Measurements from ENCODE around the gene JPT2. TPM values are rescaled to one million over a fixed set of nuclear protein-coding genes. Genes with fewer than 3 reads are reported as not detected.

Gene JPT2
- total and polyA plus RNA-seq, 3 donors from 2014 or later: 25.8 to 45.2 (median 27.9) TPM

DNA sequence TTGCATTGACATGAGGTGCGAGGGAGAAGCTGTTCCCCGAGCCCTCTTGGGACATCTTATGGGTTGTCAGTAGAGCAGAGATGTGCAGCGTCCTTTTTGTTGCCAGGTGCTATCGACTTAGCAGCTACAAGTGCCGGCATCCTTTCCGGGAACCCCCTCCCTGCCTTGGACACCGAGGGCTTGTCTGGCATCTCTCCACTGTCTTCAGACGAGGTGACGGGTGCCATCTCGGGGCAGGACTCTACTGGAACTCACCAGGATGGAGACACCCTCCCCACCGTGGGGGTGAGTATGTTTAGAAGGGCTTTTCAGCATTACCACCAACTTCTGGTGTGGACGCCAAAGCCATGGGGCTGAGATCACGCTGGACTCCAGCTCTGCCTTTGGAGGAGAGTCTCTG is 11.8 kb upstream of the JPT2 start:
- WGBS, 2 donors: 92 to 93% methylated on average over 5 to 13 of the region's 13 CpGs
- no peak for DNase-seq
- H3K27ac ChIP-seq: no peak overlapping the region
- no peaks in the 10 kb centered on the region for H3K4me1 ChIP-seq
- TF ChIP-seq, protein P1, sequence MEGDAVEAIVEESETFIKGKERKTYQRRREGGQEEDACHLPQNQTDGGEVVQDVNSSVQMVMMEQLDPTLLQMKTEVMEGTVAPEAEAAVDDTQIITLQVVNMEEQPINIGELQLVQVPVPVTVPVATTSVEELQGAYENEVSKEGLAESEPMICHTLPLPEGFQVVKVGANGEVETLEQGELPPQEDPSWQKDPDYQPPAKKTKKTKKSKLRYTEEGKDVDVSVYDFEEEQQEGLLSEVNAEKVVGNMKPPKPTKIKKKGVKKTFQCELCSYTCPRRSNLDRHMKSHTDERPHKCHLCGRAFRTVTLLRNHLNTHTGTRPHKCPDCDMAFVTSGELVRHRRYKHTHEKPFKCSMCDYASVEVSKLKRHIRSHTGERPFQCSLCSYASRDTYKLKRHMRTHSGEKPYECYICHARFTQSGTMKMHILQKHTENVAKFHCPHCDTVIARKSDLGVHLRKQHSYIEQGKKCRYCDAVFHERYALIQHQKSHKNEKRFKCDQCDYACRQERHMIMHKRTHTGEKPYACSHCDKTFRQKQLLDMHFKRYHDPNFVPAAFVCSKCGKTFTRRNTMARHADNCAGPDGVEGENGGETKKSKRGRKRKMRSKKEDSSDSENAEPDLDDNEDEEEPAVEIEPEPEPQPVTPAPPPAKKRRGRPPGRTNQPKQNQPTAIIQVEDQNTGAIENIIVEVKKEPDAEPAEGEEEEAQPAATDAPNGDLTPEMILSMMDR (IDR thresholded peaks at IDR 0.05): no peak
- no peak for TF ChIP-seq POLR2A (IDR thresholded peaks at IDR 0.05)
- intact Hi-C loops (cut with DNase I; ENCODE audit: low total_unique reads): no loop called here
- no peaks in the 10 kb centered on the region for H3K27me3 ChIP-seq
- no peaks in the 10 kb centered on the region for H3K36me3 ChIP-seq (ENCODE audit: low read depth, missing control alignments)
- no peak overlapping the region for H3K4me3 ChIP-seq
- no peaks in the 10 kb centered on the region for H3K9me3 ChIP-seq

DNA sequence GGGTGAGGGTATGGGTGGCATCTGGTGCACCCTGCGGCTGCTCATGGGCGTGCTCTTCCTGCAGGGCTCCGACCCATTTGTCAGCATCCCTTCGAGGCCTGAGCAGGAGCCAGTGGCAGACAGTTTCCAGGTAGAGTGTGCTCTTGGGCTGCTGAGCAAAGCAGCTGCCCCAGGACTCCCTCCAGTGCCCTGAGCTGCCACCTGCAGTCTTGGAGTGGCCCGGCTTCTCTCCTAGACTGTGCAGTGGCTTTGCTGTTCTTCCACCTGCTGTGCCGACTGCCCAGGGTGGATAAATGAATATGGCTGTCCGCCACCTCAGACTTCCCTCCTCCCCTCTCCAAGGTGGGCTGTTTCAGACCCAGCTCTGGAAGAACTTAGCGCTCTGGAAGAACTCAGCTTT is 10.8 kb upstream of the JPT2 start:
- intact Hi-C loops (cut with DNase I; ENCODE audit: low total_unique reads): no loop called here
- H3K9me3 ChIP-seq: no peaks in the 10 kb centered on the region
- H3K4me3 ChIP-seq: no peak overlapping the region
- DNase-seq: no peak
- H3K27me3 ChIP-seq: no peaks in the 10 kb centered on the region
- no peaks in the 10 kb centered on the region for H3K36me3 ChIP-seq (ENCODE audit: low read depth, missing control alignments)
- H3K27ac ChIP-seq: no peak overlapping the region
- no peak for TF ChIP-seq POLR2A (IDR thresholded peaks at IDR 0.05)
- TF ChIP-seq, protein P1 (IDR thresholded peaks at IDR 0.05): no peak
- WGBS, 2 donors: 84% methylated on average over 8 of the region's 8 CpGs; no CpG with 5 or more reads in 1 of the 2 donors
- H3K4me1 ChIP-seq: no peaks in the 10 kb centered on the region

DNA sequence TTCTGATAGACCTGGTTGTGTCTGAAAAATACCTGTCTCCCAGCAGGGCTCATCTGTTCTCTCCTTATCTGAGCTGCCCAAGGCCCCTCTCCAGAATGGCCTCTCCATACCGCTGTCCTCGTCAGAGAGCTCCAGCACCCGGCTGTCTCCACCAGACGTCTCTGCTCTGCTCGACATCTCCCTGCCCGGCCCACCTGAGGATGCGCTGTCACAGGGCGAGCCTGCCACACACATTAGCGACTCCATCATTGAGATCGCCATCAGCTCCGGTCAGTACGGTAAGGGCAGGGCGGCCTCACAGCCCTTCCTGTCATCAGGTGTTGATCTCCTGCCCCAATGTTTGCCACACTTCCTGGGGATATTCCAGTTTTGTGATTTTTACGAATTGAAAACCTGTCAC is 10.2 kb upstream of the JPT2 start:
- no peak for DNase-seq
- Histone ChIP-seq H3K4me3 (no peak overlapping the region), H3K36me3 (ENCODE audit: low read depth, missing control alignments) (no peaks in the 10 kb centered on the region), H3K27me3 (no peaks in the 10 kb centered on the region), H3K9me3 (no peaks in the 10 kb centered on the region), H3K27ac (no peak overlapping the region), H3K4me1 (no peaks in the 10 kb centered on the region)
- 91 to 93% methylated on average over 14 of the region's 14 CpGs for WGBS, 2 donors
- TF ChIP-seq, protein P1 (IDR thresholded peaks at IDR 0.05): no peak
- TF ChIP-seq POLR2A (IDR thresholded peaks at IDR 0.05): no peak
- intact Hi-C loops (cut with DNase I; ENCODE audit: low total_unique reads): no loop called here

DNA sequence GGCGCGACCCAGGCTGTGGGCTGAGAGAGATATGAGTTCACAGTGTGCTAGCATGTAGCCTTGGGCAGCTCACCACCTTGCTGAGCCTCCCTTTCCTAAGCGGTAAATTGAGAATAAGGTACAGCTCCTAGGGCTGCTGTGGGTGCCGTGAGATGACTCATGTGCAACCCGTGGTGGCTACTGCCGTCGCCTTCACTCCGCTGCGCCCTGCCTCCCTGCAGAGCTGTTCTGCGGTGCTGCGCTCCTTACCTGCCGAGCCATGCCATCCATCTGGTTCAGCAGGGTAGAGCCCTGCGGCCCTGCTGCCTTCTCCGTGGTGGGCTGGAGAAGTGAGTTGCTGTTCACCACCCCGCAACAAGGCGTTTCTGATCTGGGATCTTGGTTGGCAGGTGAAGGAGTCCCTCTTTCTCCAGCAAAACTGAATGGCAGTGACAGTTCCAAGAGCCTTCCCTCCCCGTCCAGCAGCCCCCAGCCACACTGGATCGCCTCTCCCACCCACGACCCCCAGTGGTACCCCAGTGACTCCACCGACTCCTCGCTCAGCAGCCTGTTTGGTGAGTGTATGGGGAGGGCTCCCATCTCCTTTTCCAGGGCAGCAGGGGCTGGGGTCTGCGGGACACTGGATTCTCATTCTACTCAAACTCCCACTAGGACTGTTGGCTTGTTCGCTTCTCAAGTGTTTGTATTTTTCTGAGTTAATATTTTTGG is 9.3 kb upstream of the JPT2 start:
- no peak overlapping the region for H3K4me3 ChIP-seq
- intact Hi-C loops (cut with DNase I; ENCODE audit: low total_unique reads): no loop called here
- H3K4me1 ChIP-seq: no peaks in the 10 kb centered on the region
- 95 to 98% methylated on average over 19 to 23 of the region's 23 CpGs for WGBS, 2 donors
- no peaks in the 10 kb centered on the region for H3K9me3 ChIP-seq
- no peaks in the 10 kb centered on the region for H3K36me3 ChIP-seq (ENCODE audit: low read depth, missing control alignments)
- H3K27me3 ChIP-seq: no peaks in the 10 kb centered on the region
- H3K27ac ChIP-seq: no peak overlapping the region
- DNase-seq: no peak
- TF ChIP-seq POLR2A (IDR thresholded peaks at IDR 0.05): no peak
- TF ChIP-seq, protein P1 (IDR thresholded peaks at IDR 0.05): no peak

DNA sequence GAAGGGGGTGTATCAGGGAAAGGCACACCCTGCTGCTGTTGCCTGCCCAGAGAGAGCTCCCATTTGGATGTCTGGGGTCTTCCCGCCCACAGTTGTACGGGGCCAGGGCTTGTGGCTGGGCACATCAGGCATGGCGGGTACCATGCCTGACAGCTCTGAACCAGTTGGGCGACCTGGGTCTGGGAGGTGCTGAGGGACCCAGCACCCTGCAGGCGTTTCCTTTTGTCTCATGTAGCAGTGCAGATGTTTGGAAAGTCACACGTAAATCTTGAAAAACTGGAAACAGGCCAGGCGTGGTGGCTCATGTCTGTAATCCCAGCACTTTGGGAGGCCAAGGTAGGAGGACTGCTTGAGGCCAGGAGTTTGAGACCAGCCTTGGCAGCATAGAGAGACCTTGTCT is 8.4 kb upstream of the JPT2 start:
- WGBS, 2 donors: 89 to 90% methylated on average over 5 to 7 of the region's 7 CpGs
- H3K9me3 ChIP-seq: no peaks in the 10 kb centered on the region
- H3K27me3 ChIP-seq: no peaks in the 10 kb centered on the region
- H3K4me3 ChIP-seq: no peak overlapping the region
- no peak for DNase-seq
- intact Hi-C loops (cut with DNase I; ENCODE audit: low total_unique reads): no loop called here
- no peaks in the 10 kb centered on the region for H3K4me1 ChIP-seq
- H3K27ac ChIP-seq: no peak overlapping the region
- H3K36me3 ChIP-seq (ENCODE audit: low read depth, missing control alignments): no peaks in the 10 kb centered on the region
- no peak for TF ChIP-seq POLR2A (IDR thresholded peaks at IDR 0.05)
- TF ChIP-seq, protein P1 (IDR thresholded peaks at IDR 0.05): no peak
